ENCODE measurements around the gene GPATCH1. TPM values are rescaled to one million over a fixed set of nuclear protein-coding genes. Genes with fewer than 3 reads are reported as not detected.

GPATCH1 gene
- total and polyA plus RNA-seq, 9 of the 15 experiments (the other 6 are each of a cell fraction or from before 2014, with no cell fraction given), result 3.7 to 9.7 (median 7.7) TPM

DNA sequence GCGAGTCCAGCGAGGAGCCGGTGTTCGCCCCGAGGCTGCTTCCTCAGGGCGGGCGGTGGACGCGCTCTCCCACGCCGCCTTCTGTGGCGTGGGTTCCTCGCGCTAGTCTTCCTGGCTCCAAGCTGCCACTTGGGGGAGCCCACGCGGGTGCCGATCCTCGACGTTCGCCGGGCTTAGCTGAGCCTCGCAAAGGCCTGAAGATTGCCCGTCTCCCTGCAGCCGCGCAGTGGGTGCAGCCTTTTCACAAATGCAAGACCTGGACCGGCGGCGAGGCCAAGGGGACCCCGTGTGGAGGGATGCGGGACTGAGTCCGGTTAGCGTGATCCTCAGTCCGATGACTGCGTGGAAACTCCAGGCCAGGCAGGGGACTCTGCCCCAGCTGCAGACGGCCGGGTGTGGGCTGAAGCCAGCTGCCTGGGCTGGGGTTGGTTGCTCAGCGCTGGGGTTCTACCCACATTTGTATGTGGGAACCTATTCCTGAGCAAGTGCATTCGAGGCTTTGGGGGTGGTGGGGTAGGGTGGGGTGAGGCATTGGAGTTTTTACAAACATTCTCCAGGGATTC lies 96.5 kb downstream of the GPATCH1 start (continued):
- TF ChIP-seq RFX7 (CRISPR knock-in tag; IDR thresholded peaks at IDR 0.05) (no peak), TARDBP (IDR thresholded peaks at IDR 0.05) (peak; percentile 95), SNIP1 (IDR thresholded peaks at IDR 0.05; ENCODE audit: low read depth) (no peak), FIP1L1 (IDR thresholded peaks at IDR 0.05; ENCODE audit: low read depth, low read length, poor library complexity, severe bottlenecking) (no peak), YY1 (IDR thresholded peaks at IDR 0.05; ENCODE audit: borderline replicate concordance in 1 of 3, control insufficient read depth in 1 of 3, extremely low read depth in 1 of 3, insufficient read depth in 3 of 3, insufficient read length in 1 of 3, insufficient replicate concordance in 2 of 3, low read depth in 1 of 3, low read length in 2 of 3) (no peak), FOXK1 (CRISPR knock-in tag; IDR thresholded peaks at IDR 0.05; ENCODE audit: borderline replicate concordance) (no peak), ZNF282 (CRISPR knock-in tag; IDR thresholded peaks at IDR 0.05) (no peak), ILF3 (IDR thresholded peaks at IDR 0.05; ENCODE audit: borderline replicate concordance) (no peak), CAMTA2 (CRISPR knock-in tag; conservative IDR thresholded peaks at IDR 0.05) (no peak), ZNF583 (CRISPR knock-in tag; IDR thresholded peaks at IDR 0.05) (no peak), ZNF431 (CRISPR knock-in tag; IDR thresholded peaks at IDR 0.05) (0 out of 2 replicates have a peak, but pooled peaks have one; percentile 13), ZNF589 (CRISPR knock-in tag; IDR thresholded peaks at IDR 0.05; ENCODE audit: low read depth) (no peak), RBM15 (IDR thresholded peaks at IDR 0.05; ENCODE audit: insufficient read depth, low read length) (no peak), DNMT1 (IDR thresholded peaks at IDR 0.05) (no peak), ERF (CRISPR knock-in tag; IDR thresholded peaks at IDR 0.05) (no peak), GATAD2B (IDR thresholded peaks at IDR 0.05; ENCODE audit: borderline replicate concordance) (peak; percentile 90), ELF1 (tag; IDR thresholded peaks at IDR 0.05) (no peak), CBFB (CRISPR knock-in tag; IDR thresholded peaks at IDR 0.05) (no peak), ESRRA (IDR thresholded peaks at IDR 0.05; ENCODE audit: borderline replicate concordance, low read depth) (no peak), SUPT5H (IDR thresholded peaks at IDR 0.05) (no peak)
- TF ChIP-seq, protein P1, sequence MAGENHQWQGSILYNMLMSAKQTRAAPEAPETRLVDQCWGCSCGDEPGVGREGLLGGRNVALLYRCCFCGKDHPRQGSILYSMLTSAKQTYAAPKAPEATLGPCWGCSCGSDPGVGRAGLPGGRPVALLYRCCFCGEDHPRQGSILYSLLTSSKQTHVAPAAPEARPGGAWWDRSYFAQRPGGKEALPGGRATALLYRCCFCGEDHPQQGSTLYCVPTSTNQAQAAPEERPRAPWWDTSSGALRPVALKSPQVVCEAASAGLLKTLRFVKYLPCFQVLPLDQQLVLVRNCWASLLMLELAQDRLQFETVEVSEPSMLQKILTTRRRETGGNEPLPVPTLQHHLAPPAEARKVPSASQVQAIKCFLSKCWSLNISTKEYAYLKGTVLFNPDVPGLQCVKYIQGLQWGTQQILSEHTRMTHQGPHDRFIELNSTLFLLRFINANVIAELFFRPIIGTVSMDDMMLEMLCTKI (IDR thresholded peaks at IDR 0.05; ENCODE audit: partially characterized antibody), result no peak
- TF ChIP-seq, protein P2, sequence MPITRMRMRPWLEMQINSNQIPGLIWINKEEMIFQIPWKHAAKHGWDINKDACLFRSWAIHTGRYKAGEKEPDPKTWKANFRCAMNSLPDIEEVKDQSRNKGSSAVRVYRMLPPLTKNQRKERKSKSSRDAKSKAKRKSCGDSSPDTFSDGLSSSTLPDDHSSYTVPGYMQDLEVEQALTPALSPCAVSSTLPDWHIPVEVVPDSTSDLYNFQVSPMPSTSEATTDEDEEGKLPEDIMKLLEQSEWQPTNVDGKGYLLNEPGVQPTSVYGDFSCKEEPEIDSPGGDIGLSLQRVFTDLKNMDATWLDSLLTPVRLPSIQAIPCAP (CRISPR knock-in tag; IDR thresholded peaks at IDR 0.05; ENCODE audit: borderline replicate concordance), result no peak
- TF ChIP-seq, protein P3, sequence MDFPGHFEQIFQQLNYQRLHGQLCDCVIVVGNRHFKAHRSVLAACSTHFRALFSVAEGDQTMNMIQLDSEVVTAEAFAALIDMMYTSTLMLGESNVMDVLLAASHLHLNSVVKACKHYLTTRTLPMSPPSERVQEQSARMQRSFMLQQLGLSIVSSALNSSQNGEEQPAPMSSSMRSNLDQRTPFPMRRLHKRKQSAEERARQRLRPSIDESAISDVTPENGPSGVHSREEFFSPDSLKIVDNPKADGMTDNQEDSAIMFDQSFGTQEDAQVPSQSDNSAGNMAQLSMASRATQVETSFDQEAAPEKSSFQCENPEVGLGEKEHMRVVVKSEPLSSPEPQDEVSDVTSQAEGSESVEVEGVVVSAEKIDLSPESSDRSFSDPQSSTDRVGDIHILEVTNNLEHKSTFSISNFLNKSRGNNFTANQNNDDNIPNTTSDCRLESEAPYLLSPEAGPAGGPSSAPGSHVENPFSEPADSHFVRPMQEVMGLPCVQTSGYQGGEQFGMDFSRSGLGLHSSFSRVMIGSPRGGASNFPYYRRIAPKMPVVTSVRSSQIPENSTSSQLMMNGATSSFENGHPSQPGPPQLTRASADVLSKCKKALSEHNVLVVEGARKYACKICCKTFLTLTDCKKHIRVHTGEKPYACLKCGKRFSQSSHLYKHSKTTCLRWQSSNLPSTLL (IDR thresholded peaks at IDR 0.05), result no peak

All from K562 (cell line).